ENCODE measurements around the gene HIP1R.
A peak's percentile ranks its signal among the peaks of the same experiment; 100 is the strongest.
"Not testable (repeated sequence)": the region's sequence is repeated elsewhere in the genome, so short reads cannot be mapped to it uniquely, and the experiment has no call there.

Gene HIP1R

GRCh38 chr12:122896662-122897061 lies 61.4 kb downstream of the HIP1R start:
- no peak for DNase-seq

- DNase-seq, result no peak
Observed at GRCh38 chr12:122899887-122900286, 64.6 kb downstream of the HIP1R start.

- DNase-seq, result no peak
Observed at GRCh38 chr12:122902854-122903692, 67.8 kb downstream of the HIP1R start.

- no peak for DNase-seq
Observed at GRCh38 chr12:122903693-122904034, 68.4 kb downstream of the HIP1R start.

GRCh38 chr12:122905258-122905657 lies 70.0 kb downstream of the HIP1R start:
- DNase-seq, result not testable (repeated sequence)

- no peak for DNase-seq
Observed at GRCh38 chr12:122908915-122909314, 73.7 kb downstream of the HIP1R start.

- peak; percentile 73 for DNase-seq
Observed at GRCh38 chr12:122909442-122910288, 74.4 kb downstream of the HIP1R start.

Measured in NCI-H2227 treated with DMSO at 0.1 percent for 48 hours (cell line).